DOHH2 (cell line): ENCODE measurements around the gene MICAL1.

ENCODE experiments used
- H3F3A ChIP-seq: fragments of 200-600 bp; sonication (generic), shearing (Covaris generic); 2 replicates; pipeline ENCODE4 v1.6.0; 2016; ENCODE audit warnings: antibody characterized with exemption, mild to moderate bottlenecking; ENCODE audit not compliant: control insufficient read depth, insufficient read depth
- H3K27ac ChIP-seq: fragments of 200-600 bp; sonication (generic); 2 replicates; pipeline ENCODE4 v1.5.1; 2014; ENCODE audit warnings: low read depth, mild to moderate bottlenecking, low read length, moderate library complexity
- H3K27me3 ChIP-seq: fragments of 200-600 bp; sonication (generic); 2 replicates; pipeline ENCODE4 v1.6.1; 2014; ENCODE audit warnings: mild to moderate bottlenecking, low read length, mixed read lengths; ENCODE audit not compliant: control insufficient read depth
- H3K36me3 ChIP-seq: fragments of 200-600 bp; sonication (generic); 2 replicates; pipeline ENCODE4 v1.6.1; 2014; ENCODE audit warnings: mild to moderate bottlenecking, low read length, moderate library complexity, mixed read lengths; ENCODE audit not compliant: control insufficient read depth
- H3K4me1 ChIP-seq: fragments of 200-600 bp; sonication (generic); 2 replicates; pipeline ENCODE4 v1.6.1; 2014; ENCODE audit warnings: mild to moderate bottlenecking, low read length, mixed read lengths; ENCODE audit not compliant: control insufficient read depth
- H3K4me2 ChIP-seq: fragments of 200-600 bp; sonication (generic); 2 replicates; pipeline ENCODE4 v1.6.0; 2014; ENCODE audit warnings: mild to moderate bottlenecking, low read length, moderate library complexity
- H3K4me3 ChIP-seq: fragments of 200-600 bp; sonication (generic); 2 replicates; pipeline ENCODE4 v1.5.1; 2014; ENCODE audit warnings: mild to moderate bottlenecking, low read length, mixed read lengths
- H3K79me2 ChIP-seq: fragments of 200-600 bp; sonication (generic); 2 replicates; pipeline ENCODE4 v1.6.1; 2014; ENCODE audit warnings: mild to moderate bottlenecking, low read length, mixed read lengths; ENCODE audit not compliant: control insufficient read depth
- H3K9me2 ChIP-seq: fragments of 200-600 bp; sonication (generic); replicated peaks from 2 replicates; pipeline ENCODE4 v1.6.1; 2014; ENCODE audit warnings: mild to moderate bottlenecking, low read length, mixed read lengths; ENCODE audit not compliant: control insufficient read depth
- H3K9me3 ChIP-seq: fragments of 200-600 bp; sonication (generic); 2 replicates; pipeline ENCODE4 v1.6.1; 2014; ENCODE audit warnings: antibody characterized with exemption, low read length, mixed read lengths; ENCODE audit not compliant: control insufficient read depth, insufficient read depth
- H4K20me1 ChIP-seq: fragments of 200-600 bp; sonication (generic); 2 replicates; pipeline ENCODE4 v1.6.0; 2014; ENCODE audit warnings: low read depth, mild to moderate bottlenecking, antibody characterized with exemption, low read length, moderate library complexity; ENCODE audit not compliant: control insufficient read depth, insufficient read depth
- CTCF ChIP-seq: fragments of 200-600 bp; sonication (generic); IDR thresholded peaks from one replicate; pipeline ENCODE4 v1.5.1; 2014; ENCODE audit warnings: antibody characterized with exemption, mild to moderate bottlenecking, low read depth, low read length; ENCODE audit not compliant: poor library complexity, severe bottlenecking
- EZH2phosphoT487 ChIP-seq: fragments of 200-600 bp; sonication (generic); IDR thresholded peaks from 2 replicates; pipeline ENCODE4 v1.6.1; 2017; ENCODE audit warnings: borderline replicate concordance, mild to moderate bottlenecking, antibody characterized with exemption, low read length, moderate library complexity, mixed read lengths

The MICAL1 gene

GRCh38 chr6:109456111-109456583 is 575 bp upstream of the MICAL1 start:
- no peaks in the 10 kb centered on the region for H4K20me1 ChIP-seq
- H3K9me3 ChIP-seq: no peaks in the 10 kb centered on the region
- H3F3A ChIP-seq: peaks cover 38% of the 10 kb centered on the region
- peak overlapping the region; percentile 78 for H3K4me3 ChIP-seq
- peaks cover 77% of the 10 kb centered on the region for H3K4me1 ChIP-seq
- peaks cover 40% of the 10 kb centered on the region for H3K36me3 ChIP-seq
- TF ChIP-seq CTCF (no peak), EZH2phosphoT487 (no peak)
- peak overlapping the region; percentile 79 for H3K4me2 ChIP-seq
- no peaks in the 10 kb centered on the region for H3K9me2 ChIP-seq
- peaks cover 23% of the 10 kb centered on the region for H3K79me2 ChIP-seq
- no peaks in the 10 kb centered on the region for H3K27me3 ChIP-seq
- H3K27ac ChIP-seq: peak overlapping the region; percentile 100

GRCh38 chr6:109454496-109455436 is 806 bp downstream of the MICAL1 start:
- Histone ChIP-seq H3K9me2 (no peaks in the 10 kb centered on the region), H3K4me1 (peaks cover 79% of the 10 kb centered on the region), H3K36me3 (peaks cover 43% of the 10 kb centered on the region), H3K9me3 (no peaks in the 10 kb centered on the region), H3F3A (peaks cover 29% of the 10 kb centered on the region), H3K27ac (peak overlapping the region; percentile 100), H4K20me1 (no peaks in the 10 kb centered on the region), H3K4me3 (peak overlapping the region; percentile 94), H3K79me2 (peaks cover 23% of the 10 kb centered on the region), H3K4me2 (peak overlapping the region; percentile 84), H3K27me3 (no peaks in the 10 kb centered on the region)
- no peak for TF ChIP-seq CTCF
- TF ChIP-seq EZH2phosphoT487: no peak

DNA sequence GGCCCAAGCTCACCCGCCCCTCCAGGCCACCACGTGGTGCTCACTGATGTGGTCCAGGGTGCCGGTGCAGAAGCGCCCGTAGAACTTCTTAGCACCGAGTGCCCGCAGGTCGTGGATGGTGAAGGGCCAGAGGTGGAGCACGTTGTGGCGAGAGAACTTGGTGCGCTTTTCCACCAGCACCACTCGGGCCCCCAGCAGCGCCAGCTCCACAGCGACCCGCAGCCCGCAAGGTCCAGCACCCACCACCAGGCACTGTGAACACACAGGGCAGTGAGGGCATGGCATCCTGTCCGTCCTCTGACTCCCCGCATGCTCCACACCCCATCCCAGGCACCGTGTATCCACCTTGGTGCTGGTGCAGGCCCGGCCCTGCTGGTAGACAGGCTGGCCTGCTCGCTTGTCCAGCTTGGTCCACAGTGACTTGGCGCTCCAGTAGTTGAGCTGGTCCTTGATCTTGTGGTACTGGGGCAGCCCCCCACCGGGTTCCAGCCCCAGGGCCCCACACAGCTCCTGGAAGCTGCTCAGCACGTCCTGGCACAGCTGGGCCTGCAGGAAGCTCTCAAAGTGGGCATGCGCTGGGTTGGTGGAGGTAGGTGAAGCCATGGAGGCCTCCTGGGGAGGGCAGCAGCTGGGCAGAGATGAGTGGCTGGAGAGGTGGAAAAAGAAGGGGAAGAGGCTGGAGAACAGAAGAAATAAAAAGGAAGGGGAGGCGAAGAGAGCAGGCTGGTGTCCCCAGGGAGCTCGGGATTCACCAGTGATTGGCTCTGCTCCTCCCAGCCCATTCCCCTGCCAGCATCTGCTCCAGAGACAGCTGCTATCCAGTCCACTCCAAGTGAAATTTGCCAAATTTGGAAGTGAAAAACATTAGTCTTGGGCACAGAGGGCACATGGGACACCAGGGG is 1.7 kb downstream of the MICAL1 start:
- H3K4me2 ChIP-seq: peak overlapping the region; percentile 84
- H3K4me3 ChIP-seq: peak overlapping the region; percentile 94
- H3K27ac ChIP-seq: peak overlapping the region; percentile 100

More for the DNA sequence above, 1.7 kb downstream of the MICAL1 start:
- TF ChIP-seq EZH2phosphoT487 (no peak), CTCF (no peak)
- H3F3A ChIP-seq: peaks cover 21% of the 10 kb centered on the region
- H3K4me1 ChIP-seq: peaks cover 76% of the 10 kb centered on the region
- peaks cover 23% of the 10 kb centered on the region for H3K79me2 ChIP-seq
- no peaks in the 10 kb centered on the region for H4K20me1 ChIP-seq
- H3K9me3 ChIP-seq: no peaks in the 10 kb centered on the region
- no peaks in the 10 kb centered on the region for H3K9me2 ChIP-seq
- peaks cover 41% of the 10 kb centered on the region for H3K36me3 ChIP-seq
- H3K27me3 ChIP-seq: no peaks in the 10 kb centered on the region
